Astrocyte of the spinal cord (primary cell): ENCODE data around the gene ITPRID1.

Experiments
- DNase-seq: peaks from one replicate; pipeline ENCODE4 v3.0.0; 2011; ENCODE audit warnings: low read depth, low spot score
- H3K4me3 ChIP-seq: 2 replicates; pipeline ENCODE4 v1.5.1; 2011; ENCODE audit warnings: low read depth, mild to moderate bottlenecking, low read length, moderate library complexity
- in situ Hi-C: cut with HindIII; loops from 2 replicates; pipeline ENCODE4 v1.10.0; 2017; ENCODE audit warnings: low sequenced_read_pairs
- TF ChIP-seq, protein P1 (sequence below): IDR thresholded peaks from 2 replicates; pipeline ENCODE4 v1.5.1; 2012; ENCODE audit warnings: low read depth, mild to moderate bottlenecking, low read length, inconsistent platforms

Gene ITPRID1

DNA sequence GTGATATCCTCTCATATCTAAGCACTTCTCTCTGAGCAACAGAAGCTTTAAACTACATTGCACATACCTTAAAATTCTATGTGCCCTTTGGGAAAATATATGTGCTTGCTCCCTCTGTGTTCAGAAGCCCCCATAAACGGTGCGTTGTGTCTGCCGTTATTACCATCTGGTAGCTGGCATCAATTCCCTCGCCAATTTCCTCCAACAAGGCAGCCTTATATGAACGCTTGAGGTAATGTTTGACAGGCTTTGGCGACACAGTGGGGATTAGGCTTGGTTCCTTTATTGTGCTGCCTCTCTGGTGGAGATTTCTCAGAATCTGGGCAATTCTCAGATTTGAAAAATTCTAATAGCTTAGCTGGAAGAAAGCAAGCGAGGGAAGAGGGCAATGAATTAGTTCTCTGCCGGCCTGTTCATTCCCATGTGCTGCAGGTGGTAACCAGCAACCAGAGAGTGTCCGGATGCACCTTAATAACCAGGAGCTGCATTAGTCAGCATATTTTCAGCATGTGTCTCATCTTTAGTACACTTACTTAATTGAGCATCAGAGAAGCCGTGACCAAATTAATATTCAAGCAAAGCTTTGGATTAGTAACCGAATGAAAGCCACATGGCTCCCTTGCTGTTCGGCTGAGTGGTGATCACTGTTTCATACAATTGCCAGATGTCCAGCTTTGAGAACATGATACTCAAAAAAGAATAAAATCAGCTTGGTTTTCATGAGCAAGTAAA is 165.8 kb downstream of the ITPRID1 start:
- DNase-seq: no peak
- no peak overlapping the region for H3K4me3 ChIP-seq
- TF ChIP-seq, protein P1, sequence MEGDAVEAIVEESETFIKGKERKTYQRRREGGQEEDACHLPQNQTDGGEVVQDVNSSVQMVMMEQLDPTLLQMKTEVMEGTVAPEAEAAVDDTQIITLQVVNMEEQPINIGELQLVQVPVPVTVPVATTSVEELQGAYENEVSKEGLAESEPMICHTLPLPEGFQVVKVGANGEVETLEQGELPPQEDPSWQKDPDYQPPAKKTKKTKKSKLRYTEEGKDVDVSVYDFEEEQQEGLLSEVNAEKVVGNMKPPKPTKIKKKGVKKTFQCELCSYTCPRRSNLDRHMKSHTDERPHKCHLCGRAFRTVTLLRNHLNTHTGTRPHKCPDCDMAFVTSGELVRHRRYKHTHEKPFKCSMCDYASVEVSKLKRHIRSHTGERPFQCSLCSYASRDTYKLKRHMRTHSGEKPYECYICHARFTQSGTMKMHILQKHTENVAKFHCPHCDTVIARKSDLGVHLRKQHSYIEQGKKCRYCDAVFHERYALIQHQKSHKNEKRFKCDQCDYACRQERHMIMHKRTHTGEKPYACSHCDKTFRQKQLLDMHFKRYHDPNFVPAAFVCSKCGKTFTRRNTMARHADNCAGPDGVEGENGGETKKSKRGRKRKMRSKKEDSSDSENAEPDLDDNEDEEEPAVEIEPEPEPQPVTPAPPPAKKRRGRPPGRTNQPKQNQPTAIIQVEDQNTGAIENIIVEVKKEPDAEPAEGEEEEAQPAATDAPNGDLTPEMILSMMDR: no peak
- in situ Hi-C loops: no loop called here

DNA sequence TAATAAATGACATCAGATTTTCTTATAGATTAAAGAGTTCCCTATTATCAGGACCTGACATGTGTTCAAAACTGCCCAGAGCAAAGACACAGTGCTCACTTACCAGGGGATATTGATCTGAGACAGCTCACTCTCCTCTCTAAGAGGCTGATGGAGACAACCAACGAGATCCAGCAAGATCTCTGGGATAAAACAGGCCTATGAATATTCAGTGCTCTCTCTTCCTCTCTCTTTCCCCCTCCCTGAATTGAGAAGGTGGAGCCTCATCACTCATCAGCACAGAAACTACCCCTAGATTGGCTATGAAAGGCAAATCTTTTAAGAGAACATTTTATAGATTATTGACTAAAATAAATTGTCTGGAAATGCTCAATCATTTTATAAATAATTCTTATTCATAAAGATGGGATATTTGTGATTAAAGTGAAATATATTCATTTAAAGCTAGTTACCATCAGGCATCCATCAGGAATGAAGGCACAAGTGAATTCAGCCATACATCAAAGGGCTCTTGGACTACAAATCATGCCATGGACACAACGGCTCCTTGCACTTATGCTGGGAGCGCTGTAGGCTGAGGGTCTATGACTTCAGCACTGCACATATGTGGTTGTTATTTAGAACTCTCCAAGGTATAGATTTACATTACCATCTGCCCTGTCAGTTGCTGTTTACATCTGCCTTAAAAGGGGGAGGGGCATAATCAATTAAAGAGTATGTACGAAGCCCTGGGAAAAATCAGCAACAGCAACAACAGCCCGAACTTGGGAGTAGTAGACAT is 169.7 kb downstream of the ITPRID1 start:
- TF ChIP-seq, protein P1: no peak
- no peak overlapping the region for H3K4me3 ChIP-seq
- in situ Hi-C loops: no loop called here
- no peak for DNase-seq

DNA sequence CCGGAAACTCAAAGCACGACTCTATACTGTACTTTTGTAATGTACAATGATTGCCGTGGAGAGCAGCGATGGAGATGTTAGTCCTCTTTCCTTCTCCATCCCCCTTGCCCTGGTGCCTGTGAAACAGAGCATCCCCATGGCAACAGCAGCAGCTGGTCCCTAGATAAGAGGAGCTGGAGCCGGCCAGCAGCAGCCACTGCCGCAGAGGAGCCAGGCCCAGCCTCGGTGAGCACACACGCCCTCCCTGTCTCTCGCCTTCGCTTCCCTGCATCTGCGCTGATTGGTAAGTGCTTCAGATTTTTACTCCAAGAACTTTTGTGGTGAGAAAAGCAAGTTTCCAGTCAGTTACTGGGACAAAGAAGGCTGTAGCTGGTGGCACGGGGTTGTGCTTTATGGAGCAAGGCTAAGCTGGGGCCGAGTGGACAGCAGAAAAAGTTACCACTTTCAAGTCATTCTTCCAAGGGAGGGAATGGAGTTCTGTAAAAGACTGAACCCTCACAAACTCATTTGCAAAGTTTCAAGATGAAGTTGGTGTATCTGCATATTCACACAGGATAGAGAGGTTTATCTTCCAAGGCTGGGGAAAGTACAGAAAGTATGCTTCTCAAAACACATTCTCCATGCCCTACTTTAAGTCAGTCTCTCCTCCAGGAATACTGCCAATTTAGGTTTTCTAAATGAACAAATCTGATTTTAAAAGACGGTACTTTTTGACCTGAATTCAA is 173.3 kb downstream of the ITPRID1 start, which contains the start of gene PPP1R17:
Gene PPP1R17, plus strand, starts transcription at position 192 of the 725 bp plus-strand sequence. CDS start 5,227 bp downstream, outside the sequence.
- H3K4me3 ChIP-seq: no peak within 1 kb of the TSS
- in situ Hi-C loops: no loop called here
- TF ChIP-seq, protein P1: no peak
- DNase-seq: no peak

DNA sequence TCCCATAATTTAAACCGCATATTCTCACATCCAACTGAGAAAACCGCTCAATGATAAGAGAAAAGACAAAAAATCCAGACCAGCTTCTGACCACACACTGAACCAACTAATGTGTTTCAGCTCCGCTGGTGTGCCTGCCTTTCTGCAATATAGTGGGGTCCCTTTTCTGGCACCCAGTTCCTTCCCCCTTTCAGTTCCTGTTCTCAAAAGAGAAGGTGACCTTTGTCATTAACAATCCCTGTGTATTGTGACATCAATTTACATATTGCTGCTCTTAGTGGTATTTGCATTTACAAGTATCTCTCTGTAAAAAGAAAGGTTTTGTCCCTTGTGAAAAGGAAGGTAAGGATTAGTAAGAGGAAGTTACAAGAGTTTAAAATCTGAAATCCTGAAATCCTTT is 174.5 kb downstream of the ITPRID1 start:
- DNase-seq: no peak
- TF ChIP-seq, protein P1: no peak
- H3K4me3 ChIP-seq: no peak overlapping the region
- in situ Hi-C loops: no loop called here

DNA sequence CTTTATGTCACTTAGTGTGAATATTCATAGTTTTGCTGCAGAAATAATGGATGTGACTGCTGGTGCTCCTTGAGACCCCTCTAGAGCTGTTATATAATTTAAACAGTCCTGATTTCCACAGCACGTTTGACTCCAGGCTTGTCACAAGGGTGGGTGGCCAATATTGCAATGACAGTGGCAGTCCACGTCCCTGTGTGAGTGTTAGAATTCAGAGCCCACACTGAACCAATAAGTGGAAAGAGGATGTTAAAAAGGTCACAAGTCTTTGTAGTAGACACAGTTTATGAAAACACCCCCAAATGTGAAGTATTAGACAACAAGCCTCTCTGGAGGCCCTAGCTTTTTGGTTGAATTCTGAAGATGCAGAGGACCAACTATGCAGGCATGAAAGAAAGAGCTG is 175.1 kb downstream of the ITPRID1 start:
- no peak overlapping the region for H3K4me3 ChIP-seq
- no peak for DNase-seq
- TF ChIP-seq, protein P1: no peak
- in situ Hi-C loops: no loop called here

DNA sequence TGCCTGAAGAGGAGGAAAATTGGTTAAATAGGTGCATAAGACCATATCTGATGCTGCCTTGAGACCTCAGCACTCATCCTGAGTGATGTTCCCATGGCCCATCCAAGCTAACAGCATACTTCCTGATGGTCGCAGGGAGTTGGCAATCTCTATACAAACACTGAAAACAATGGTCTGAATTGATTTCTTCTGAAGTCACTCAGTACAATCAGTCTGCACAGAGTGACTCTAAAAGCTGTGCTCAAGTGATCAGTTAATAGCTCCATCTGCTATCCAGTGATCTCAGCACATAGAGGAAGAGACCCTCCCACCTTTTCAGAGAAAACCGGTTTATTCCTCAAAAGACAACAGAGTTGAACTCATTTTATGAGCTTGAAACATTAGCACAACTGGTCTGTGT is 177.0 kb downstream of the ITPRID1 start:
- H3K4me3 ChIP-seq: no peak overlapping the region
- TF ChIP-seq, protein P1: no peak
- in situ Hi-C loops: no loop called here
- no peak for DNase-seq
